ENCODE measurements around the gene CARD9. TPM values are rescaled to one million over a fixed set of nuclear protein-coding genes. Genes with fewer than 3 reads are reported as not detected.

The CARD9 gene
- total and polyA plus RNA-seq, 2 experiments from 2014 or later: 0.11 to 0.60 TPM

GRCh38 chr9:136386018-136386417 lies 12.5 kb upstream of the CARD9 start:
- no peak overlapping the region for H3K4me2 ChIP-seq (ENCODE audit: unreplicated experiment)
- no peaks in the 10 kb centered on the region for H3K4me1 ChIP-seq (ENCODE audit: insufficient read depth)
- H3K79me2 ChIP-seq (ENCODE audit: insufficient read depth): no peaks in the 10 kb centered on the region
- no peaks in the 10 kb centered on the region for H3F3A ChIP-seq (ENCODE audit: insufficient read depth)
- no peaks in the 10 kb centered on the region for H3K9me2 ChIP-seq (ENCODE audit: insufficient read depth)
- H3K27me3 ChIP-seq (replicated peaks; ENCODE audit: insufficient read depth): no peaks in the 10 kb centered on the region
- no peak for DNase-seq
- no peak overlapping the region for H3K4me3 ChIP-seq
- in situ Hi-C loops (cut with MboI): no loop called here
- no peaks in the 10 kb centered on the region for H3K9me3 ChIP-seq (ENCODE audit: low read depth)
- peaks cover 19% of the 10 kb centered on the region; the same call in 1 of the 2 replicates for H3K36me3 ChIP-seq (ENCODE audit: low read depth)
- no peak overlapping the region for H2AFZ ChIP-seq
- no peak for TF ChIP-seq EZH2 (IDR thresholded peaks at IDR 0.05; ENCODE audit: insufficient read depth, poor library complexity, severe bottlenecking)
- TF ChIP-seq EZH2phosphoT487 (IDR thresholded peaks at IDR 0.05; ENCODE audit: insufficient read depth, low read depth): no peak
- no peaks in the 10 kb centered on the region for H4K20me1 ChIP-seq (ENCODE audit: insufficient read depth)
- no peak overlapping the region for H3K27ac ChIP-seq
- H3K9ac ChIP-seq: no peak overlapping the region
- 92 to 97% methylated on average over 13 of the region's 13 CpGs for WGBS, 2 experiments (ENCODE audit: low coverage in 1 of 2, low lambda C conversion rate in 2 of 2, missing lambda C conversion rate in 2 of 2)

DNA sequence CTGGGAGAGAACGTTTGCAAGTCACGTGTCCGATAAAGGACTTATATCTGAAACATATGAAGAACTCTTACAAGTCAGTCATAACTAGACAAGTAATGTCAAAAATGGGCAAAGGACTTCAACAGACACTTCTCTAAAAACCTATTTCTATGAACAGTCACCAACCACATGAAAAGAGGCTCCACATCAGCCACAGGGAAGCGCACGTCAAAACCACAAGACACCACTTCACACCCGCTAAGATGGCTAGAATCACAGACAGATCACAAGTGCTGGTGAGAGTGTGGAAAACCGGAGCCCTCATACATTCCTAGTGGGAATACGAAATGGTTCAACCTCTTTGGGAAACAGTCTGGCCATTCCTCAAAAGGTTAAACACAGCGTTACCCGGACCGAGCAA lies 11.5 kb upstream of the CARD9 start:
- 93 to 94% methylated on average over 11 of the region's 11 CpGs for WGBS, 2 experiments (ENCODE audit: low coverage in 1 of 2, low lambda C conversion rate in 2 of 2, missing lambda C conversion rate in 2 of 2)
- H3K9me3 ChIP-seq (ENCODE audit: low read depth): no peaks in the 10 kb centered on the region
- H3F3A ChIP-seq (ENCODE audit: insufficient read depth): no peaks in the 10 kb centered on the region
- H3K4me2 ChIP-seq (ENCODE audit: unreplicated experiment): no peak overlapping the region
- H4K20me1 ChIP-seq (ENCODE audit: insufficient read depth): no peaks in the 10 kb centered on the region
- DNase-seq: no peak
- no peak overlapping the region for H3K27ac ChIP-seq
- H3K4me1 ChIP-seq (ENCODE audit: insufficient read depth): no peaks in the 10 kb centered on the region
- no peaks in the 10 kb centered on the region for H3K9me2 ChIP-seq (ENCODE audit: insufficient read depth)
- H3K79me2 ChIP-seq (ENCODE audit: insufficient read depth): no peaks in the 10 kb centered on the region
- H3K27me3 ChIP-seq (replicated peaks; ENCODE audit: insufficient read depth): no peaks in the 10 kb centered on the region
- H3K9ac ChIP-seq: no peak overlapping the region
- no peak overlapping the region for H2AFZ ChIP-seq
- no peak for TF ChIP-seq EZH2 (IDR thresholded peaks at IDR 0.05; ENCODE audit: insufficient read depth, poor library complexity, severe bottlenecking)
- TF ChIP-seq EZH2phosphoT487 (IDR thresholded peaks at IDR 0.05; ENCODE audit: insufficient read depth, low read depth): no peak
- peaks cover 19% of the 10 kb centered on the region; the same call in 1 of the 2 replicates for H3K36me3 ChIP-seq (ENCODE audit: low read depth)
- in situ Hi-C loops (cut with MboI): no loop called here
- no peak overlapping the region for H3K4me3 ChIP-seq

GRCh38 chr9:136383436-136383835 lies 10.0 kb upstream of the CARD9 start:
- 94 to 95% methylated on average over 16 to 20 of the region's 20 CpGs for WGBS, 2 experiments (ENCODE audit: low coverage in 1 of 2, low lambda C conversion rate in 2 of 2, missing lambda C conversion rate in 2 of 2)
- H3K27ac ChIP-seq: no peak overlapping the region
- DNase-seq: no peak

GRCh38 chr9:136381966-136382513 lies 8.6 kb upstream of the CARD9 start:
- H4K20me1 ChIP-seq (ENCODE audit: insufficient read depth): no peaks in the 10 kb centered on the region
- no peak overlapping the region for H3K27ac ChIP-seq
- H3K27me3 ChIP-seq (replicated peaks; ENCODE audit: insufficient read depth): no peaks in the 10 kb centered on the region
- no peaks in the 10 kb centered on the region for H3K79me2 ChIP-seq (ENCODE audit: insufficient read depth)
- H3K4me3 ChIP-seq: no peak overlapping the region
- WGBS, 2 experiments (ENCODE audit: low coverage in 1 of 2, low lambda C conversion rate in 2 of 2, missing lambda C conversion rate in 2 of 2): 89 to 91% methylated on average over 21 to 25 of the region's 25 CpGs
- H3K36me3 ChIP-seq (ENCODE audit: low read depth): peaks cover 10% of the 10 kb centered on the region; the same call in 1 of the 2 replicates
- H3K9me2 ChIP-seq (ENCODE audit: insufficient read depth): no peaks in the 10 kb centered on the region
- H3K9ac ChIP-seq: no peak overlapping the region
- TF ChIP-seq EZH2 (IDR thresholded peaks at IDR 0.05; ENCODE audit: insufficient read depth, poor library complexity, severe bottlenecking): no peak
- TF ChIP-seq EZH2phosphoT487 (IDR thresholded peaks at IDR 0.05; ENCODE audit: insufficient read depth, low read depth): no peak
- in situ Hi-C loops (cut with MboI): no loop called here
- H3K4me2 ChIP-seq (ENCODE audit: unreplicated experiment): no peak overlapping the region
- no peak for DNase-seq
- H3K4me1 ChIP-seq (ENCODE audit: insufficient read depth): no peaks in the 10 kb centered on the region
- H3F3A ChIP-seq (ENCODE audit: insufficient read depth): no peaks in the 10 kb centered on the region
- no peak overlapping the region for H2AFZ ChIP-seq
- H3K9me3 ChIP-seq (ENCODE audit: low read depth): no peaks in the 10 kb centered on the region

More at GRCh38 chr9:136383436-136383835, 10.0 kb upstream of the CARD9 start:
- H3K27me3 ChIP-seq (replicated peaks; ENCODE audit: insufficient read depth): no peaks in the 10 kb centered on the region
- no peak overlapping the region for H3K9ac ChIP-seq
- in situ Hi-C loops (cut with MboI): no loop called here
- H3K9me3 ChIP-seq (ENCODE audit: low read depth): no peaks in the 10 kb centered on the region
- no peak overlapping the region for H2AFZ ChIP-seq
- H3K36me3 ChIP-seq (ENCODE audit: low read depth): peaks cover 12% of the 10 kb centered on the region; the same call in 1 of the 2 replicates
- H3K4me3 ChIP-seq: no peak overlapping the region
- H4K20me1 ChIP-seq (ENCODE audit: insufficient read depth): no peaks in the 10 kb centered on the region
- no peaks in the 10 kb centered on the region for H3F3A ChIP-seq (ENCODE audit: insufficient read depth)
- no peaks in the 10 kb centered on the region for H3K4me1 ChIP-seq (ENCODE audit: insufficient read depth)
- H3K79me2 ChIP-seq (ENCODE audit: insufficient read depth): no peaks in the 10 kb centered on the region
- H3K9me2 ChIP-seq (ENCODE audit: insufficient read depth): no peaks in the 10 kb centered on the region
- TF ChIP-seq EZH2 (IDR thresholded peaks at IDR 0.05; ENCODE audit: insufficient read depth, poor library complexity, severe bottlenecking): no peak
- no peak for TF ChIP-seq EZH2phosphoT487 (IDR thresholded peaks at IDR 0.05; ENCODE audit: insufficient read depth, low read depth)
- no peak overlapping the region for H3K4me2 ChIP-seq (ENCODE audit: unreplicated experiment)
